Esophagus muscularis mucosa (tissue), 4 donors: ENCODE data around the gene DISC1.
"Not testable (repeated sequence)": the region's sequence is repeated elsewhere in the genome, so short reads cannot be mapped to it uniquely, and the experiment has no call there.

Source experiments
- EP300 ChIP-seq: sonication (generic); formaldehyde crosslinking; IDR thresholded peaks from one replicate; pipeline ENCODE4 v1.6.1; 2017; ENCODE audit warnings: antibody characterized with exemption
- POLR2A ChIP-seq: fragments of 450-650 bp; IDR thresholded peaks from one replicate; pipeline ENCODE4 v1.6.1; 2017; ENCODE audit warnings: antibody characterized with exemption, moderate library complexity, mild to moderate bottlenecking, low read depth
- POLR2AphosphoS5 ChIP-seq, 2 donors: sonication (generic); formaldehyde crosslinking; IDR thresholded peaks; one replicate each; pipeline ENCODE4 v1.6.1; 2017; ENCODE audit warnings: antibody characterized with exemption in 2 of 2
- TF ChIP-seq, protein P1 (sequence below), 3 experiments: fragments of 200-600 bp in 2 of 3; fragments of 450-650 bp in 1 of 3; sonication (generic) in 2 of 3; IDR thresholded peaks; one replicate each; pipeline ENCODE4 v1.5.1; 2017 to 2019; ENCODE audit warnings: antibody characterized with exemption in 3 of 3, mild to moderate bottlenecking in 2 of 3, moderate library complexity in 1 of 3

DNA sequence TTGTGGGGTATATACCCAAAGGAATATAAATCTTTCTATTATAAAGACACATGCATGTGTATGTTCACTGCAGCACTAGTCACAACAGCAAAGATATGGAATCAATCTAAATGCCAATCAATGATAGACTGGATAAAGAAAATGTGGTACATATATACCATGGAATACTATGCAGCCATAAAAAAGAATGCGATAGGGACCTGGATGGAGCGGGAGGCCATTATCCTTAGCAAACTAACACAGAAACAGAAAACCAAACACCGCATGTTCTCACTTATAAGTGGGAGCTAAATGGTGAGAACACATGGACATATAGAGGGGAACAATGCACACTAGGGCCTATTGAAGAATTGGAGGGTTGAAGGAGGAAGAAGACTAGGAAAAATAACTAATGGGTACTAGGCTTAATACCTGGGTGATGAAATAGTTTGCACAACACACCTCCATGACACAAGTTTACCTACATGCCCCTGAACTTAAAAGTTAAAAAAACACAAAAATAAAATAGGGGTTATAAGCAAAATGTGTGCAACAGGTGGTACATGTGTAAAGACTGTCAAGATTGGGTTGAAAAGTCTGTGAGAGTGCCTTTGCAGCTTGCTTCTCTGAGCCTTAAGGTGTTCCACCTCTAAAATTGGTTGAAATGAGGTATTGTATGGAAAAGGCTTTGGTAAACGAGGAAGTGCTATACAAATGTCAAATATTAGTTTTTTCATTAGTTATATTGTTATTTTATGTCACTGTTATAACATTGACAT lies 43.5 kb downstream of the DISC1 start:
- TF ChIP-seq EP300; POLR2A; POLR2AphosphoS5 (IDR thresholded peaks at IDR 0.05): not testable (repeated sequence)
- TF ChIP-seq, protein P1, sequence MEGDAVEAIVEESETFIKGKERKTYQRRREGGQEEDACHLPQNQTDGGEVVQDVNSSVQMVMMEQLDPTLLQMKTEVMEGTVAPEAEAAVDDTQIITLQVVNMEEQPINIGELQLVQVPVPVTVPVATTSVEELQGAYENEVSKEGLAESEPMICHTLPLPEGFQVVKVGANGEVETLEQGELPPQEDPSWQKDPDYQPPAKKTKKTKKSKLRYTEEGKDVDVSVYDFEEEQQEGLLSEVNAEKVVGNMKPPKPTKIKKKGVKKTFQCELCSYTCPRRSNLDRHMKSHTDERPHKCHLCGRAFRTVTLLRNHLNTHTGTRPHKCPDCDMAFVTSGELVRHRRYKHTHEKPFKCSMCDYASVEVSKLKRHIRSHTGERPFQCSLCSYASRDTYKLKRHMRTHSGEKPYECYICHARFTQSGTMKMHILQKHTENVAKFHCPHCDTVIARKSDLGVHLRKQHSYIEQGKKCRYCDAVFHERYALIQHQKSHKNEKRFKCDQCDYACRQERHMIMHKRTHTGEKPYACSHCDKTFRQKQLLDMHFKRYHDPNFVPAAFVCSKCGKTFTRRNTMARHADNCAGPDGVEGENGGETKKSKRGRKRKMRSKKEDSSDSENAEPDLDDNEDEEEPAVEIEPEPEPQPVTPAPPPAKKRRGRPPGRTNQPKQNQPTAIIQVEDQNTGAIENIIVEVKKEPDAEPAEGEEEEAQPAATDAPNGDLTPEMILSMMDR (IDR thresholded peaks at IDR 0.05): not testable (repeated sequence)
